HEK293 (cell line): ENCODE data around the gene CENPC.

Experiments used
- CTCF ChIA-PET: fragments of 350-600 bp; formaldehyde crosslinking; extraction: SDS; loops from one replicate; lab custom pipeline; 2021; ENCODE audit warnings: antibody characterized with exemption; lab: Yijun Ruan, JAX
- POLR2A ChIA-PET: fragments of 300-600 bp; formaldehyde crosslinking; extraction: SDS; loops from one replicate; lab custom pipeline; 2020; ENCODE audit warnings: antibody characterized with exemption, inconsistent platforms; lab: Yijun Ruan, JAX
- H3K27ac ChIP-seq: fragments of 200-500 bp; sonication (Bioruptor generic); 2 replicates; pipeline ENCODE4 v1.5.1; 2014; ENCODE audit warnings: low read depth, low read length, control low read depth, inconsistent platforms; ENCODE audit errors: extremely low read depth
- H3K36me3 ChIP-seq, 2 experiments: fragments of 200-500 bp in 1 of 2; sonication (Bioruptor generic) in 1 of 2; 1 replicate in 1 of 2; 2 replicates in 1 of 2; pipeline ENCODE4 v1.5.1; 2014 to 2017; ENCODE audit warnings: inconsistent platforms in 2 of 2, low read length in 2 of 2; ENCODE audit not compliant: control insufficient read depth in 2 of 2, insufficient read depth in 1 of 2
- H3K4me1 ChIP-seq: fragments of 200-500 bp; sonication (Bioruptor generic); 2 replicates; pipeline ENCODE4 v1.5.1; 2014; ENCODE audit warnings: mild to moderate bottlenecking, low read length, inconsistent platforms; ENCODE audit not compliant: control insufficient read depth, insufficient read depth
- H3K4me3 ChIP-seq: 2 replicates; pipeline ENCODE4 v1.5.1; 2011; ENCODE audit warnings: low read depth, mild to moderate bottlenecking, control low read depth, low read length, moderate library complexity
- H3K9me3 ChIP-seq: fragments of 200-500 bp; sonication (Bioruptor generic); 2 replicates; pipeline ENCODE4 v1.5.1; 2014; ENCODE audit warnings: low read depth, low read length, inconsistent platforms; ENCODE audit not compliant: control insufficient read depth, insufficient read depth
- HOXD13 ChIP-seq: sonication (generic); formaldehyde crosslinking; IDR thresholded peaks from 2 replicates; pipeline ENCODE4 v1.8.0; 2022; ENCODE audit warnings: missing genetic modification reagents, borderline replicate concordance
- KLF1 ChIP-seq: fragments of 450-650 bp; formaldehyde crosslinking; IDR thresholded peaks from 2 replicates; pipeline ENCODE4 v1.5.1; 2016; ENCODE audit warnings: missing biosample characterization, missing genetic modification characterization
- KLF10 ChIP-seq: fragments of 450-650 bp; IDR thresholded peaks from 2 replicates; pipeline ENCODE4 v1.5.1; 2018; ENCODE audit warnings: missing biosample characterization, mild to moderate bottlenecking, missing genetic modification characterization
- MEIS1 ChIP-seq: sonication (generic); formaldehyde crosslinking; IDR thresholded peaks from 2 replicates; pipeline ENCODE4 v1.8.1; 2022; ENCODE audit warnings: missing genetic modification reagents, mild to moderate bottlenecking, borderline replicate concordance
- OVOL3 ChIP-seq: fragments of 450-650 bp; formaldehyde crosslinking; IDR thresholded peaks from 2 replicates; pipeline ENCODE4 v1.5.1; 2016; ENCODE audit warnings: missing biosample characterization, missing genetic modification characterization
- PRDM1 ChIP-seq: fragments of 450-650 bp; formaldehyde crosslinking; IDR thresholded peaks from 2 replicates; pipeline ENCODE4; 2016; ENCODE audit warnings: missing biosample characterization, missing genetic modification characterization
- SP3 ChIP-seq: fragments of 450-650 bp; formaldehyde crosslinking; IDR thresholded peaks from 2 replicates; pipeline ENCODE4 v1.5.1; 2016; ENCODE audit warnings: missing biosample characterization, missing genetic modification characterization
- SP7 ChIP-seq: fragments of 450-650 bp; formaldehyde crosslinking; IDR thresholded peaks from 2 replicates; pipeline ENCODE4 v1.5.1; 2016; ENCODE audit warnings: missing biosample characterization, missing genetic modification characterization
- YY2 ChIP-seq: fragments of 450-650 bp; formaldehyde crosslinking; IDR thresholded peaks from 2 replicates; pipeline ENCODE4 v1.5.1; 2016; ENCODE audit warnings: missing biosample characterization, missing genetic modification characterization
- ZBTB48 ChIP-seq: fragments of 450-650 bp; formaldehyde crosslinking; IDR thresholded peaks from 2 replicates; pipeline ENCODE4 v1.5.1; 2016; ENCODE audit warnings: missing biosample characterization, missing genetic modification characterization
- ZBTB7A ChIP-seq: fragments of 450-650 bp; formaldehyde crosslinking; IDR thresholded peaks from 2 replicates; pipeline ENCODE4 v1.5.1; 2016; ENCODE audit warnings: low read depth, missing biosample characterization, missing genetic modification characterization
- ZFHX2 ChIP-seq: fragments of 450-650 bp; formaldehyde crosslinking; conservative IDR thresholded peaks from 2 replicates; pipeline ENCODE4 v1.5.1; 2016; ENCODE audit warnings: missing biosample characterization, missing genetic modification characterization
- ZNF114 ChIP-seq: fragments of 450-650 bp; formaldehyde crosslinking; IDR thresholded peaks from 2 replicates; pipeline ENCODE4 v1.5.0; 2017; ENCODE audit warnings: missing biosample characterization, missing genetic modification characterization
- ZNF2 ChIP-seq: fragments of 450-650 bp; formaldehyde crosslinking; IDR thresholded peaks from 2 replicates; pipeline ENCODE4 v1.5.1; 2016; ENCODE audit warnings: missing biosample characterization, missing genetic modification characterization
- ZNF23 ChIP-seq: fragments of 450-650 bp; formaldehyde crosslinking; IDR thresholded peaks from 2 replicates; pipeline ENCODE4 v1.5.1; 2016; ENCODE audit warnings: missing biosample characterization, missing genetic modification characterization, borderline replicate concordance
- ZNF324 ChIP-seq: fragments of 450-650 bp; formaldehyde crosslinking; IDR thresholded peaks from 2 replicates; pipeline ENCODE4 v1.5.1; 2016; ENCODE audit warnings: missing biosample characterization, missing genetic modification characterization
- ZNF354C ChIP-seq: fragments of 450-650 bp; formaldehyde crosslinking; IDR thresholded peaks from 2 replicates; pipeline ENCODE4 v1.5.1; 2016; ENCODE audit warnings: missing biosample characterization, missing genetic modification characterization, low read depth, borderline replicate concordance
- ZNF37A ChIP-seq: fragments of 450-650 bp; IDR thresholded peaks from 2 replicates; pipeline ENCODE4 v1.5.1; 2018; ENCODE audit warnings: missing biosample characterization, missing genetic modification characterization
- ZNF391 ChIP-seq: fragments of 450-650 bp; formaldehyde crosslinking; IDR thresholded peaks from 2 replicates; pipeline ENCODE4 v1.5.1; 2016; ENCODE audit warnings: low read depth, missing biosample characterization, missing genetic modification characterization, borderline replicate concordance
- ZNF501 ChIP-seq: fragments of 450-650 bp; formaldehyde crosslinking; IDR thresholded peaks from 2 replicates; pipeline ENCODE4 v1.5.1; 2016; ENCODE audit warnings: missing biosample characterization, missing genetic modification characterization
- ZNF544 ChIP-seq: fragments of 450-650 bp; formaldehyde crosslinking; IDR thresholded peaks from 2 replicates; pipeline ENCODE4 v1.5.0; 2017; ENCODE audit warnings: missing biosample characterization, missing genetic modification characterization
- ZNF555 ChIP-seq: fragments of 450-650 bp; formaldehyde crosslinking; conservative IDR thresholded peaks from 2 replicates; pipeline ENCODE4 v1.5.1; 2017; ENCODE audit warnings: missing biosample characterization, mild to moderate bottlenecking, missing genetic modification characterization, inconsistent platforms
- ZNF658 ChIP-seq: fragments of 450-650 bp; formaldehyde crosslinking; IDR thresholded peaks from 2 replicates; pipeline ENCODE4; 2016; ENCODE audit warnings: missing biosample characterization, missing genetic modification characterization
- ZNF660 ChIP-seq: fragments of 450-650 bp; IDR thresholded peaks from 2 replicates; pipeline ENCODE4 v1.5.1; 2018; ENCODE audit warnings: missing biosample characterization, mild to moderate bottlenecking, missing genetic modification characterization
- ZNF776 ChIP-seq: fragments of 450-650 bp; formaldehyde crosslinking; IDR thresholded peaks from 2 replicates; pipeline ENCODE4 v1.5.0; 2017; ENCODE audit warnings: missing biosample characterization, missing genetic modification characterization, borderline replicate concordance
- ZNF791 ChIP-seq: fragments of 450-650 bp; formaldehyde crosslinking; IDR thresholded peaks from 2 replicates; pipeline ENCODE4 v1.5.1; 2016; ENCODE audit warnings: missing biosample characterization, missing genetic modification characterization
- ZNF843 ChIP-seq: fragments of 450-650 bp; formaldehyde crosslinking; IDR thresholded peaks from 2 replicates; pipeline ENCODE4 v1.5.1; 2016; ENCODE audit warnings: missing biosample characterization, missing genetic modification characterization
- TF ChIP-seq, protein P1 (sequence below): fragments of 450-650 bp; formaldehyde crosslinking; conservative IDR thresholded peaks from 2 replicates; pipeline ENCODE4 v1.5.1; 2016; ENCODE audit warnings: low read depth, missing biosample characterization, missing genetic modification characterization
- TF ChIP-seq, protein P2 (sequence below): fragments of 450-650 bp; formaldehyde crosslinking; IDR thresholded peaks from 2 replicates; pipeline ENCODE4 v1.5.1; 2016; ENCODE audit warnings: missing biosample characterization, missing genetic modification characterization
- TF ChIP-seq, protein P3 (sequence below): fragments of 450-650 bp; formaldehyde crosslinking; IDR thresholded peaks from 2 replicates; pipeline ENCODE4 v1.5.1; 2016; ENCODE audit warnings: missing biosample characterization, missing genetic modification characterization

CENPC gene

DNA sequence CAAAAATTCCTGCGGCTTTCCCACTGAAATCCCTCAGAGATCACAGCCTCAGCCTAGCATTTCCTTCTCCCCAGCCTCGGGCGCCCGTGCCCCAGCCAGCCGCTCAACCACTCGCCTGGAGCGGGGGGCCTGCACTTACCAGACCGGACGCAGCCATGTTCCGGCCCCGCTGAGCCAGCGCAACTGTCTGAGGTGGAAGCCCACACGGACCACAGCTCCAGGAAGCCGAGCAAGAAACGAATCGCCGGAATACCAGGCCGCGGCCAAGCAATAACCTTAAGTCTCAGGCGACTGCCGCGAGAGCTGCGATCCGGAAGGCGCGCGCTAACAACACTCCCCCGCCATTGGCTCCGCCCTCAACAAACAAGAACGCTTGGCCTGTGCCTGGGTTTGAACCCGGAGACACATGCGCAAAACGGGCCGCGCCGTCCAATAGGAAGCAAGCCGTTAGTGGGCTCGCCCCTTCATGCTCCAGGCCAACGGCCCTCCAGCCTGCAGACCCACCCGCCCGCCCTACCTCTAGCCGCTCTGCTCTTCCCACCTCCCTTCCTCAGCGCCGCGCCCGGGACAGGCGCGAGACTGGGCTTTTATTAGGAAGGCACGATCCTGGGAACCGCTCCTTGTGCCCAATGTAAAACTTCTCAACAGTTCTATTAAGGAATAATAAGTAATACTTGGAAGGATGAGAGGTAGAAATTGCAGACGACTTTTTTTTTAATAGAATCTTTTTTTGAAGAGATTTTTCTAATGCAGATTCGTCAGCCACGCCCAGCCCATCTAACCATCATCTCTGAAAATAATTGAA, at the start of gene CENPC (continued):
- 0 out of 2 replicates have a peak, but pooled peaks have one; percentile 24 for TF ChIP-seq ZNF843
- TF ChIP-seq SP3 (tag by site-specific recombination) = peak; percentile 57
- peak; percentile 51; the same call in 1 of the 2 replicates for TF ChIP-seq ZNF2 (tag by site-specific recombination)
- TF ChIP-seq ZNF660 (tag by site-specific recombination) = peak; percentile 47; the same call in 1 of the 2 replicates
- TF ChIP-seq, protein P1, sequence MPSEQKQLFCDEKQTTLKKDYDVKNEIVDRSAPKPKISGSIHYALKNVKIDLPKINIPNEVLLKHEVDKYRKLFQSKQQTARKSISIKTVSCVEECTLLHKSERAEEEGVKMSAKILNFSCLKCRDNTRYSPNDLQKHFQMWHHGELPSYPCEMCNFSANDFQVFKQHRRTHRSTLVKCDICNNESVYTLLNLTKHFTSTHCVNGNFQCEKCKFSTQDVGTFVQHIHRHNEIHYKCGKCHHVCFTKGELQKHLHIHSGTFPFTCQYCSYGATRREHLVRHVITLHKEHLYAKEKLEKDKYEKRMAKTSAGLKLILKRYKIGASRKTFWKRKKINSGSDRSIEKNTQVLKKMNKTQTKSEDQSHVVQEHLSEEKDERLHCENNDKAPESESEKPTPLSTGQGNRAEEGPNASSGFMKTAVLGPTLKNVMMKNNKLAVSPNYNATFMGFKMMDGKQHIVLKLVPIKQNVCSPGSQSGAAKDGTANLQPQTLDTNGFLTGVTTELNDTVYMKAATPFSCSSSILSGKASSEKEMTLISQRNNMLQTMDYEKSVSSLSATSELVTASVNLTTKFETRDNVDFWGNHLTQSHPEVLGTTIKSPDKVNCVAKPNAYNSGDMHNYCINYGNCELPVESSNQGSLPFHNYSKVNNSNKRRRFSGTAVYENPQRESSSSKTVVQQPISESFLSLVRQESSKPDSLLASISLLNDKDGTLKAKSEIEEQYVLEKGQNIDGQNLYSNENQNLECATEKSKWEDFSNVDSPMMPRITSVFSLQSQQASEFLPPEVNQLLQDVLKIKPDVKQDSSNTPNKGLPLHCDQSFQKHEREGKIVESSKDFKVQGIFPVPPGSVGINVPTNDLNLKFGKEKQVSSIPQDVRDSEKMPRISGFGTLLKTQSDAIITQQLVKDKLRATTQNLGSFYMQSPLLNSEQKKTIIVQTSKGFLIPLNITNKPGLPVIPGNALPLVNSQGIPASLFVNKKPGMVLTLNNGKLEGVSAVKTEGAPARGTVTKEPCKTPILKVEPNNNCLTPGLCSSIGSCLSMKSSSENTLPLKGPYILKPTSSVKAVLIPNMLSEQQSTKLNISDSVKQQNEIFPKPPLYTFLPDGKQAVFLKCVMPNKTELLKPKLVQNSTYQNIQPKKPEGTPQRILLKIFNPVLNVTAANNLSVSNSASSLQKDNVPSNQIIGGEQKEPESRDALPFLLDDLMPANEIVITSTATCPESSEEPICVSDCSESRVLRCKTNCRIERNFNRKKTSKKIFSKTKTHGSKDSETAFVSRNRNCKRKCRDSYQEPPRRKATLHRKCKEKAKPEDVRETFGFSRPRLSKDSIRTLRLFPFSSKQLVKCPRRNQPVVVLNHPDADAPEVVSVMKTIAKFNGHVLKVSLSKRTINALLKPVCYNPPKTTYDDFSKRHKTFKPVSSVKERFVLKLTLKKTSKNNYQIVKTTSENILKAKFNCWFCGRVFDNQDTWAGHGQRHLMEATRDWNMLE (tag by site-specific recombination) = 0 out of 2 replicates have a peak, but pooled peaks have one; percentile 17
- TF ChIP-seq ZNF501 = peak; percentile 88
- TF ChIP-seq KLF1 = 0 out of 2 replicates have a peak, but pooled peaks have one; percentile 25
- TF ChIP-seq HOXD13 (CRISPR knock-in tag) = 0 out of 2 replicates have a peak, but pooled peaks have one; percentile 33
- TF ChIP-seq ZNF324 (tag by site-specific recombination) = no peak
- TF ChIP-seq, protein P2, sequence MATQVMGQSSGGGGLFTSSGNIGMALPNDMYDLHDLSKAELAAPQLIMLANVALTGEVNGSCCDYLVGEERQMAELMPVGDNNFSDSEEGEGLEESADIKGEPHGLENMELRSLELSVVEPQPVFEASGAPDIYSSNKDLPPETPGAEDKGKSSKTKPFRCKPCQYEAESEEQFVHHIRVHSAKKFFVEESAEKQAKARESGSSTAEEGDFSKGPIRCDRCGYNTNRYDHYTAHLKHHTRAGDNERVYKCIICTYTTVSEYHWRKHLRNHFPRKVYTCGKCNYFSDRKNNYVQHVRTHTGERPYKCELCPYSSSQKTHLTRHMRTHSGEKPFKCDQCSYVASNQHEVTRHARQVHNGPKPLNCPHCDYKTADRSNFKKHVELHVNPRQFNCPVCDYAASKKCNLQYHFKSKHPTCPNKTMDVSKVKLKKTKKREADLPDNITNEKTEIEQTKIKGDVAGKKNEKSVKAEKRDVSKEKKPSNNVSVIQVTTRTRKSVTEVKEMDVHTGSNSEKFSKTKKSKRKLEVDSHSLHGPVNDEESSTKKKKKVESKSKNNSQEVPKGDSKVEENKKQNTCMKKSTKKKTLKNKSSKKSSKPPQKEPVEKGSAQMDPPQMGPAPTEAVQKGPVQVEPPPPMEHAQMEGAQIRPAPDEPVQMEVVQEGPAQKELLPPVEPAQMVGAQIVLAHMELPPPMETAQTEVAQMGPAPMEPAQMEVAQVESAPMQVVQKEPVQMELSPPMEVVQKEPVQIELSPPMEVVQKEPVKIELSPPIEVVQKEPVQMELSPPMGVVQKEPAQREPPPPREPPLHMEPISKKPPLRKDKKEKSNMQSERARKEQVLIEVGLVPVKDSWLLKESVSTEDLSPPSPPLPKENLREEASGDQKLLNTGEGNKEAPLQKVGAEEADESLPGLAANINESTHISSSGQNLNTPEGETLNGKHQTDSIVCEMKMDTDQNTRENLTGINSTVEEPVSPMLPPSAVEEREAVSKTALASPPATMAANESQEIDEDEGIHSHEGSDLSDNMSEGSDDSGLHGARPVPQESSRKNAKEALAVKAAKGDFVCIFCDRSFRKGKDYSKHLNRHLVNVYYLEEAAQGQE = no peak
- peak; percentile 95 for TF ChIP-seq KLF10 (tag by site-specific recombination)
- peak; percentile 43; the same call in 1 of the 2 replicates for TF ChIP-seq ZFHX2 (tag by site-specific recombination)
- no peak for TF ChIP-seq ZNF776 (tag by site-specific recombination)
- TF ChIP-seq, protein P3, sequence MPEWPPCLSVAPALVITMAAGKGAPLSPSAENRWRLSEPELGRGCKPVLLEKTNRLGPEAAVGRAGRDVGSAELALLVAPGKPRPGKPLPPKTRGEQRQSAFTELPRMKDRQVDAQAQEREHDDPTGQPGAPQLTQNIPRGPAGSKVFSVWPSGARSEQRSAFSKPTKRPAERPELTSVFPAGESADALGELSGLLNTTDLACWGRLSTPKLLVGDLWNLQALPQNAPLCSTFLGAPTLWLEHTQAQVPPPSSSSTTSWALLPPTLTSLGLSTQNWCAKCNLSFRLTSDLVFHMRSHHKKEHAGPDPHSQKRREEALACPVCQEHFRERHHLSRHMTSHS (tag by site-specific recombination) = no peak
- TF ChIP-seq, all 188 proteins: peak for 29

DNA sequence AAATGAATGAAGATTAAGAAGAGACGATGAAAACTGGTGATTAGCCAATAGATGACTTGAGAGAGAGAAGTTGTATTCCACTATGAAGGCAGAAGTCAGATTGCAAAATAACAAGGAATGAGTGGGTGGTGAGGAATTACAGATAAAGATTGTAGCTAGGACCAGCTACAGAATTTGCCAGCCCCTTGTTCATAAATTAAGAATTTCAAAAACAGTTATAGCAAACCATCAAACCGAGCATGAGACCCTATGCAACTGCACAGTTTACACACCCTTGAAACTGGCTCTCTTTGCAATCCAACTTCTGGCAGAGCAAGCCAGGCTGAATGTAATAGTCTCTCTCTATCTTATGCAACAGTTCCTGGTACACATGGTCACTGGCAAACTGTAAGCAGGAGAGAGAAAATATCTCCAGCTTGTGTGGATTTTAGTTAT, 48.5 kb upstream of the CENPC start:
- H3K9me3 ChIP-seq = no peaks in the 10 kb centered on the region
- H3K27ac ChIP-seq = no peak overlapping the region
- no peaks in the 10 kb centered on the region for H3K4me1 ChIP-seq
- ChIA-PET CTCF (no interaction called here), POLR2A (no interaction called here)
- H3K4me3 ChIP-seq = no peak overlapping the region
- no peaks in the 10 kb centered on the region for H3K36me3 ChIP-seq
- TF ChIP-seq YY2 (tag by site-specific recombination) (no peak), ZNF544 (tag by site-specific recombination) (no peak), ZBTB48 (tag by site-specific recombination) (no peak), ZNF354C (tag by site-specific recombination) (no peak), ZNF23 (no peak), ZNF114 (tag by site-specific recombination) (no peak), ZNF555 (tag by site-specific recombination) (no peak), SP7 (tag by site-specific recombination) (no peak), ZNF658 (tag by site-specific recombination) (no peak), OVOL3 (tag by site-specific recombination) (no peak), ZNF791 (no peak), ZNF391 (tag by site-specific recombination) (no peak), ZNF37A (tag by site-specific recombination) (no peak), PRDM1 (tag by site-specific recombination) (no peak), MEIS1 (no peak), ZBTB7A (tag by site-specific recombination) (no peak)
